ENCODE measurements around the gene GABARAP. TPM values are rescaled to one million over a fixed set of nuclear protein-coding genes. Genes with fewer than 3 reads are reported as not detected.
A peak's percentile ranks its signal among the peaks of the same experiment; 100 is the strongest.

GABARAP gene
- total RNA-seq, 2 donors from 2014 or later, result 187 to 446 TPM

DNA sequence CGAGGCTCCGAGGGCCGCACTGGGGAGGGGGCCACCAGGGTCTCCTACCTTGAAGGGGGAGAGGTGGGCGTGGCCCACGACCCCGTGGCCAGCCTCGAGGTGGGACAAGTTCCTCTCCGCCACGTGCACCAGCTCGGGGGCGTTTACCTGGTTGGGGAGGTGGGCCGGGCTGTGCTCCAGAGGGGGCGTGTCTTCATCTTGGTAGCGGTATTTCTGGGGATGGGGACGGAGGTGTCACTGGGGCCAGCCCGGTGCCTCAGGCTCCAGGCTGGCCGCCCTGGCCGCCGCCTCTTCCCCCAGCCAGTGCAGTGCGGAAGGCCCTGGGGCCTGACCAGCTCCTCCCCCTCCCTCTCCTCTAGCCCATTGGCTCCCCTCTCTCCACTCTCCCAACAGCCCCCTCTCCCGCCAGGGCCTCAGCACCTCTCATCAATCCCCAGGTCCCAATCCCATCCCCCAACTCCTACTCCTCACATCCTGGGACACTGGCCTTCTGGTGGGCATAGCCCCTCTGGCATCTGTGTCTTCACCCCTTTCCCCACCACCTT lies 34.1 kb downstream of the GABARAP start:
- H3K4me3 ChIP-seq, result no peak overlapping the region
- ATAC-seq (ENCODE audit: insufficient number of reproducible peaks, low FRiP score, low read depth), result no peak
- TF ChIP-seq CTCF (IDR thresholded peaks at IDR 0.05), result no peak
- no peaks in the 10 kb centered on the region for H3K9me3 ChIP-seq
- H3K36me3 ChIP-seq, result peaks cover 3% of the 10 kb centered on the region
- peaks cover 0 to 8% of the 10 kb centered on the region in 2 donors for H3K4me1 ChIP-seq (ENCODE audit: control insufficient read depth in 1 of 2, low read depth in 2 of 2)
- no peak for DNase-seq (ENCODE audit: low spot score)
- H3K27me3 ChIP-seq (replicated peaks; ENCODE audit: insufficient read depth), result no peaks in the 10 kb centered on the region
- no peak overlapping the region for H3K27ac ChIP-seq

GRCh38 chr17:7207120-7208001 lies 34.9 kb downstream of the GABARAP start:
- TF ChIP-seq CTCF (IDR thresholded peaks at IDR 0.05), result no peak
- H3K27me3 ChIP-seq (replicated peaks; ENCODE audit: insufficient read depth), result no peaks in the 10 kb centered on the region
- DNase-seq (ENCODE audit: low spot score) (no peak), ATAC-seq (ENCODE audit: insufficient number of reproducible peaks, low FRiP score, low read depth) (no peak)
- H3K27ac ChIP-seq, result no peak overlapping the region
- H3K9me3 ChIP-seq, result no peaks in the 10 kb centered on the region
- H3K36me3 ChIP-seq, result peaks cover 9% of the 10 kb centered on the region
- peaks cover 0 to 8% of the 10 kb centered on the region in 2 donors for H3K4me1 ChIP-seq (ENCODE audit: control insufficient read depth in 1 of 2, low read depth in 2 of 2)
- H3K4me3 ChIP-seq, result no peak overlapping the region

DNA sequence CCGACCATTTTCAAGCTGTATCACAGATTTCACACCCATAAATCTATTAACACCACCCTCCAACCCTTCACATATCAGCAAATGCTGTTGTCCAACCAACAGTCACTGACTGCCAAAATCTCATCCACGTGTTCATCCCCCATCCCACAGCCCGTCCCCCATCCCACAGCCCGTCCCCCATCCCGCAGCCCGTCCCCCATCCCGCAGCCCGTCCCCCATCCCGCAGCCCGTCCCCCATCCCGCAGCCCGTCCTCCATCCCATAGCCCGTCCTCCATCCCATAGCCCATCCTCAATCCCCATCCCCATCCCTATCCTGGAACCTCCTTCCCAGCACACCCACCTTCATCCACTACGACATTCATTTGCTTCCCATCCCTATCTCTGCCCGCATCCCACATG lies 36.7 kb downstream of the GABARAP start:
- Histone ChIP-seq H3K4me3 (peak overlapping the region; percentile 78), H3K36me3 (peaks cover 9% of the 10 kb centered on the region), H3K27me3 (replicated peaks; ENCODE audit: insufficient read depth) (no peaks in the 10 kb centered on the region), H3K27ac (peak overlapping the region in 1 of 2 donors; percentile 42), H3K4me1 (ENCODE audit: control insufficient read depth in 1 of 2, low read depth in 2 of 2) (peaks cover 0 to 8% of the 10 kb centered on the region in 2 donors), H3K9me3 (no peaks in the 10 kb centered on the region)
- no peak for DNase-seq (ENCODE audit: low spot score)
- no peak for TF ChIP-seq CTCF (IDR thresholded peaks at IDR 0.05)
- ATAC-seq (ENCODE audit: insufficient number of reproducible peaks, low FRiP score, low read depth), result no peak

- peak overlapping the region in 1 of 2 donors; percentile 42 for H3K27ac ChIP-seq
- peak overlapping the region; percentile 78 for H3K4me3 ChIP-seq
- ATAC-seq (ENCODE audit: insufficient number of reproducible peaks, low FRiP score, low read depth) (peak; percentile 68), DNase-seq (ENCODE audit: low spot score) (peak; percentile 56)
- H3K4me1 ChIP-seq (ENCODE audit: control insufficient read depth in 1 of 2, low read depth in 2 of 2), result peaks cover 0 to 8% of the 10 kb centered on the region in 2 donors
- H3K27me3 ChIP-seq (replicated peaks; ENCODE audit: insufficient read depth), result no peaks in the 10 kb centered on the region
- H3K36me3 ChIP-seq, result peaks cover 9% of the 10 kb centered on the region
- TF ChIP-seq CTCF (IDR thresholded peaks at IDR 0.05), result no peak
- no peaks in the 10 kb centered on the region for H3K9me3 ChIP-seq
Observed at GRCh38 chr17:7204828-7205461, 37.3 kb downstream of the GABARAP start.

- ATAC-seq (ENCODE audit: insufficient number of reproducible peaks, low FRiP score, low read depth) (peak; percentile 46), DNase-seq (ENCODE audit: low spot score) (no peak)
Observed at GRCh38 chr17:7204336-7204735, 37.9 kb downstream of the GABARAP start.

More at GRCh38 chr17:7204336-7204735, 37.9 kb downstream of the GABARAP start:
- H3K9me3 ChIP-seq, result no peaks in the 10 kb centered on the region
- peaks cover 9% of the 10 kb centered on the region for H3K36me3 ChIP-seq
- H3K4me1 ChIP-seq (ENCODE audit: control insufficient read depth in 1 of 2, low read depth in 2 of 2), result peaks cover 0 to 8% of the 10 kb centered on the region in 2 donors
- no peak for TF ChIP-seq CTCF (IDR thresholded peaks at IDR 0.05)
- peak overlapping the region in 1 of 2 donors; percentile 42 for H3K27ac ChIP-seq
- no peaks in the 10 kb centered on the region for H3K27me3 ChIP-seq (replicated peaks; ENCODE audit: insufficient read depth)
- peak overlapping the region; percentile 78 for H3K4me3 ChIP-seq

Data from thoracic aorta (tissue), 2 donors.